Liver (tissue), 3 donors: ENCODE results near the gene MAP3K9.

Source experiments
- FOXA1 ChIP-seq: IDR thresholded peaks from 2 replicates; pipeline ENCODE4 v1.6.1; 2016; ENCODE audit warnings: antibody characterized with exemption
- GABPA ChIP-seq, 2 donors: IDR thresholded peaks in 1 of 2; conservative IDR thresholded peaks in 1 of 2; 2 replicates each; pipeline ENCODE4 v1.6.1; 2016; ENCODE audit warnings: antibody characterized with exemption in 2 of 2, mild to moderate bottlenecking in 1 of 2, moderate library complexity in 1 of 2
- HNF4G ChIP-seq: IDR thresholded peaks from 2 replicates; pipeline ENCODE4 v1.6.1; 2016; ENCODE audit warnings: antibody characterized with exemption
- RAD21 ChIP-seq, 2 donors: IDR thresholded peaks; 2 replicates each; pipeline ENCODE4 v1.6.1; 2016; ENCODE audit warnings: antibody characterized with exemption in 2 of 2, mild to moderate bottlenecking in 2 of 2
- YY1 ChIP-seq: IDR thresholded peaks from 2 replicates; pipeline ENCODE4 v1.6.1; 2016; ENCODE audit warnings: antibody characterized with exemption, mild to moderate bottlenecking
- TF ChIP-seq, protein P1 (sequence below): fragments of 150-350 bp; IDR thresholded peaks from 2 replicates; pipeline ENCODE4 v1.5.1; 2017; ENCODE audit warnings: improper control_type of control experiment, low read depth, low read length; ENCODE audit not compliant: missing input control
- donor health status: healthy.
- donor health status: healthy.

DNA sequence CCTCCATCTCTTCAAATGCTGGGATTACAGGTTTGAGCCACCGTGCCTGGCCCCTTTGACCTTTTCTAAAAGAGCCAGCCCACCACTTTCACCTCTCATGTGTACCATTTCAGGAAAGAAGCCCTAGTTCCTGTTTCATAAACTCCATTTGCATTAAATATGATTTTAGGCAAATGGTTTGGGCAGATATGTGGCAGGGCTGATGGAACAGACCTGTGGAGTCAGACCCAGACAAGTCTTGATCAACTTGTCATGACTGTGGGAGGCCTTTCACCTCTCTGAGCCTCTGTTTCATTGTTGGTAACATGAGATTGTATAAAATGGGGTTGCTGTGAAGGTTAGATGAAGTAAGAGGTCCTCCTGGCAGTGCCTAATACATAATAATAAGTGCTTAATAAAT is 5.2 kb upstream of the MAP3K9 start:
- TF ChIP-seq, protein P1, sequence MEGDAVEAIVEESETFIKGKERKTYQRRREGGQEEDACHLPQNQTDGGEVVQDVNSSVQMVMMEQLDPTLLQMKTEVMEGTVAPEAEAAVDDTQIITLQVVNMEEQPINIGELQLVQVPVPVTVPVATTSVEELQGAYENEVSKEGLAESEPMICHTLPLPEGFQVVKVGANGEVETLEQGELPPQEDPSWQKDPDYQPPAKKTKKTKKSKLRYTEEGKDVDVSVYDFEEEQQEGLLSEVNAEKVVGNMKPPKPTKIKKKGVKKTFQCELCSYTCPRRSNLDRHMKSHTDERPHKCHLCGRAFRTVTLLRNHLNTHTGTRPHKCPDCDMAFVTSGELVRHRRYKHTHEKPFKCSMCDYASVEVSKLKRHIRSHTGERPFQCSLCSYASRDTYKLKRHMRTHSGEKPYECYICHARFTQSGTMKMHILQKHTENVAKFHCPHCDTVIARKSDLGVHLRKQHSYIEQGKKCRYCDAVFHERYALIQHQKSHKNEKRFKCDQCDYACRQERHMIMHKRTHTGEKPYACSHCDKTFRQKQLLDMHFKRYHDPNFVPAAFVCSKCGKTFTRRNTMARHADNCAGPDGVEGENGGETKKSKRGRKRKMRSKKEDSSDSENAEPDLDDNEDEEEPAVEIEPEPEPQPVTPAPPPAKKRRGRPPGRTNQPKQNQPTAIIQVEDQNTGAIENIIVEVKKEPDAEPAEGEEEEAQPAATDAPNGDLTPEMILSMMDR, result no peak
- no peak for TF ChIP-seq RAD21 (IDR thresholded peaks at IDR 0.05)
- no peak for TF ChIP-seq FOXA1
- TF ChIP-seq HNF4G, result no peak
- TF ChIP-seq GABPA (IDR thresholded peaks at IDR 0.05 in 1 of 2, conservative IDR thresholded peaks at IDR 0.05 in 1 of 2), result no peak
- TF ChIP-seq YY1, result no peak
